GM21360 (cell line): Measurements from ENCODE around the gene TNNC2.

Experiments
- ATAC-seq: cut with Tn5 transposase; IDR thresholded peaks from one replicate; pipeline ENCODE4 v1.9.1; 2021; ENCODE audit warnings: mild to moderate bottlenecking, moderate library complexity; ENCODE audit not compliant: unreplicated experiment

TNNC2 gene

DNA sequence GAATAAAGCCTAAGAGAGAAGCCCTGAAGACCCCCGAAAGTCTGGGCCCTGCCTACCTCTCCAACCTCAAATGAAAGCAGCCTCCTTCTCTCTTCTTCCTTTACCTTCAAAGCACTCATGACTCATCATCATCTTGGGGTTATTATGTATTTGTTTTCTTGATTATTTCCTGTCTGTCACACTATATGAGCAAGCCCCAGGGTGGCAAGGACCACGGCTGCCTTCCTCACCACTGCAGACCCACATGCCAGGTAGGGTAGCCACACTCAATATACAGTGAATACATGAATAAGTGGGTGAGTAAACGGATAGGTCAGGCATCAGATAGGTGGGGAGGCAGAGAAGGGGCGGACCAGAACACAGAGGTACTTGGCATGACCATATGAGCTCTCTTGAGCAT, 44.2 kb downstream of the TNNC2 start:
- no peak for ATAC-seq

DNA sequence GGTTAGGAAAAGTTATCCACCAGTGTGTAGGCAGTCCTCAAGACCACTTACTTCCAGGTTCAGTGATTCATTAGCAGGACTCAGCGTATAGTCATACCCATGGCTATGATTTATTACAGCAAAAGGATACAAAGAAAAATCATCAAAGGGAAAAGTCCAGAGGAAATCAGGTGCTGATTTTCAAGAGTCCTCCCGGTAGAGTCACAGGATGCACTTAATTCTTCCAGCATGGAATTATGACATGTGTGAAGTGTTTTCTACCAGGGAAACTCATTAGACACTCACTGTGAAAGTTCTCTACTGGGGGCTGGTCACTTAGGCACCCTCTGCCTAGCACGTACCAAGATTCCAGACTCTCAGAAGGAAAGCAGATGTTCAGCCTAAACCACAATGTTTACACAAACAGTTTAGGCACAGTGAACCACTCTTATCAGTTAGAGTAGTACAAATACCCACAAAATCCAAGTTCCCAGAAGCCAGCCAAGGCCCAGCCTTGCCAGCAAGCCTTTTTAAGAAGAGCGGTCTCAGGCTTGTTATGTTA, 45.7 kb downstream of the TNNC2 start:
- ATAC-seq, result no peak

DNA sequence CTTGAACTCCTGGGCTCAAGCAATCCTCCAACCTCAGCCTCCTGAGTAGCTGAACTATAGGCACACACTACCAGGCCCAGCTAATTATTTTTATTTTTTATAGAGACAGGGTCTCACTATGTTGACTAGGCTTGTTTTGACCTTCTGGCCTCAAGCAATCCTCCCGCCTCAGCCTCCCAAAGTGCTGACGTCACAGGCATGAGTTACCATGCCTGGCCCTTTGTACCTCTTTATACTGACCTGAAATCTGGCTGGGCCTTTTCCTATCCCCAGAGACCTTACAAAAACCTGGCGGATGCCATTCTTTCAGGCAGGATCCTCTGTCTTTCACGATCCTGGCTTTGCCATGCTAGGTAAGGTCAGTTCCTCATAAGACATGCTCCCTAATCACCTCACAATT, 47.0 kb downstream of the TNNC2 start:
- no peak for ATAC-seq

DNA sequence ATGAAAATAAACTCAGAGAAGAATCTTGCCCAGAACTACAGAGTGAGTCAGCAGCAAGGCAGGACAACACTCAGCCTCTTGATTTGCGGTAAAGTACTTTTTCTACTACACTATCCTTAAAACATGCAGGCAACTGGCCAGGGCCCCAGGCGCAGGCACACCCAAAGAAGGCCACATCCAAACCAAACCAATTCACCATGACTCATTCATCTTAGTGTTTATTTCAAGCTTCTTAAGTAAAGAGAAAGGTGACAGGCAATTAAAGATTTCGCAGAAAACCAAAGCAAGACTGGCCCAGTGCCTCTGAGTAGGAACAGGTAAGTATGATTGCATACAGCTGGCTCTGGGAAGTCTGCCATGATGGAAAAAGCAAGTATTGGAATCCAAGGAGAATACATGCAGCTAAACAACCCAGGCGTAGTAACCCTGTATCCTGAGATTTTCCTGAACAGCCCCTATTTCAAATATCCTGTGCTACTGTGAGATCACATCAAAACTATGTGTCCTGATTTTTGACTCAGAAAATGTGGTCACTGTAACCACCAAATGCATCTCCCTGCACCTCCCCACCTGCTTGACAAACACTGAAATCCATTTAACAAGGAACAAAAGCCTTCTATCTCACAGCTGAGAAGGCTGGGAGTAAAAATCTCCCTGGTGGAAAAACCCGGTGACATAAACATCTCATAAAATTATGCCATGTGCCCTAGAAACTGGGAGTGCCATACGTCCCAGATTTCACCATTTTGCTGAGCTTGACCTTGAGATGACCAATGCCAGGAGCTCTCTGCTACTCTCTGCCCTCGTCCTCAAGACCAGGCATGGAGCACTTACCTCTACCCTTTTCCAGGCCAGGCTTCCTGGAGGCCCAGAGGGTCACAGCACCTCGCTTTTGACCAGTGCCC, 47.8 kb downstream of the TNNC2 start:
- no peak for ATAC-seq

DNA sequence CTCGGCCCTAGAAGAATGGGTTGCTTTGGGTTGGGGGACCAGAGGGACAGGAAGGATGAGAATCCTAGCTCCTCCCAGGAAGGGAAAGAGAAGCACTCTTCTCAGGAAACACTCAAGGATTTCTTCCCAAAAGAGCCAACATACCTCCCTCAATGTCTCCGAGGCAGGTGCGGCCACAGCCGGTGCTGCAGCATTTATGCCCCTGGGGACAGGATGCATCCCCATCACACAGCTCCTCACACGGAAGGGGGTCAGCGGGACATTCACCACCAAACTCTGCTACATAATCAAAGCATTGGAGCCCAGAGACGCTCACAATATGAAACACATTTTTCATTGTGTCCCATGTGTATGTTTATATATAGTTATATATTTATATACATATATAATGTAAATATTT, 50.2 kb downstream of the TNNC2 start:
- no peak for ATAC-seq

DNA sequence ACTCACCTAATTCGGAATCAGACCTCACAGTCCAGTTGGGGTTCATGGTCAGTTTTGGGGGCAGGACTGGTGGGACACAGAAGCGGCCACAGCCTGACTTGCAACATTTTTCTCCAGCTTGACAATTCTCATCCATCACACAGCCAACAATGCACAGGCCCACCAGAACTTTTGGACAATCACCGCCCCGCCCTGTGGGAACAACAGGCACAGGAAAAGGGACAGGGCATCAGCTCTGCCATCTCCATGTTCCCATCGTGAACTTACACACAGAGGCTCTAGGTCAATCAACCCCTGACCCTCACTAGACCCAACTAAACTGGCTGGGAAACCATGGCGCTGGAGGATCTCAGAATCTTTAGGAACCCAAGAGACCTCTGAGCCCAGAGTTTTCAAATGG, 51.7 kb downstream of the TNNC2 start:
- ATAC-seq, result no peak

DNA sequence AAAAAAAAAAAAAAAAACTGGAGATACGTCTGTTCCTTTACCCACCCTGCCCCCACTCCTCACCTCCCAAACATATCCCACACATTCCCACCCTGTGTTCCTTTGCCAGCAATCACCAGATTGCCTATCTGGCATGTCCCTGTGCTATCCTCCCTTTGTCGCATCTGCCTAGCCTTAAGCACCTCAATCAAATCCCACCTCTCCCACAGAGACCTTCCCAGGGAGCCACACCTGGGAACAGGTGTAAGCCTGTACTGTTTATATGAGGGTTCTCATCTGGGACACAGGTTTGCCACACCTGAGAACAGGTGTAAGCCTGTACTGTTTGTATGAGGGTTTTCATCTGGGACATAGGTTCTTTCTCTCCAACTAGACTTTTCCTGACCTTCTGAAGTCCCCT, 52.2 kb downstream of the TNNC2 start:
- no peak for ATAC-seq
